Activated CD8-positive, alpha-beta memory T cell treated with anti-CD3 and anti-CD28 coated beads for 36 hours (primary cell): Measurements from ENCODE around the gene NUDT16L1. TPM values are rescaled to one million over a fixed set of nuclear protein-coding genes. Genes with fewer than 3 reads are reported as not detected.

Source experiments
- CTCF ChIA-PET: fragments of 350-600 bp; sonication (Branson Sonifier 250); formaldehyde crosslinking; loops from one replicate; lab custom pipeline; 2021; ENCODE audit warnings: antibody characterized with exemption; lab: Charles Lee
- POLR2A ChIA-PET: fragments of 350-600 bp; sonication (Branson Sonifier 250); formaldehyde crosslinking; loops from one replicate; lab custom pipeline; 2021; ENCODE audit warnings: antibody characterized with exemption; lab: Charles Lee
- total RNA-seq, 2 experiments: library from RNA; stranded (reverse); gene quantifications; one replicate each; pipeline ENCODE4 v1.2.3, GENCODE V29; 2021

Gene NUDT16L1
- total RNA-seq, 2 experiments from 2014 or later: 34.0 to 34.4 TPM

DNA sequence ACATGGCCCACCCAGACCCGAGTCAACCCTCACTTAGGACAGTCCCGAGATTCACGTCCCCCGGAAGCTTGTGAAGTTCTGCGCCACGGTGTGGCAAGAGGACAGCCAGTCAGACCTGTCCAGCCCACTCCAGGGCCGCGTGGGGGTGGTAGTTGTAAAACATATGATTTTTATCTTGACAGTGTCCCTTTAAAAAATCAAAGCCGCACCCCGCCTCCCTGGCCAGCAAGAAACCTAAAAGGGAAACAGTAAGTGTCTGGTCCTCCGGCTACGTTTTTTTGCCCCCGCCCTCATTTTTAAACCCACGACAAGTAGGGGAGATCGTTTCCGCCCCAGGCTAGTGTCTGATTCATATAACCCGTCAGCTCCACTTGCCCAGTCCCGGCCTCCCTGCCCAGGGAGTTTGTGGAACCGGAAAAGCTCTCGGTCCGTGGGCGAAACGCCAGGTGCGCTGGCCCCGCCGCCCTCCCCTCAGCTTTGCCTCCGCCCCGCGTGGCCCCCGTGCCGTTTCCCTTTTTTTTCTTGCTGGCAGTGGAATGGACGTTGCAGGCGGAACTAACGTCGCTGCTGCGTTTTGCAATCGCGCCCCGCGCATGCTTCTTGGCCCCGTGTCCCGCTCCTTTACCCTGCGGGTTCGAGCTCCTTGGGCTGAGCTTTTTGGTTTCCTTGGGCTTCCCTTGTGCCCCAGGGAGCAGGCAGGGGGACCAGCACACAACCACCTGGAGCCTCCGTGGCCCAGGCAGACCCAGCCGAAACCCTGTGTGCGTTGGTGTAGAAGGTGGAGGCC lies 13.3 kb upstream of the NUDT16L1 start:
- CTCF ChIA-PET: interaction anchor here (1.1 kb wide), 1 partner anchor 56 kb away, joined by 5 read pairs; the partner anchor contains the start of gene MGRN1
- POLR2A ChIA-PET: no interaction called here

DNA sequence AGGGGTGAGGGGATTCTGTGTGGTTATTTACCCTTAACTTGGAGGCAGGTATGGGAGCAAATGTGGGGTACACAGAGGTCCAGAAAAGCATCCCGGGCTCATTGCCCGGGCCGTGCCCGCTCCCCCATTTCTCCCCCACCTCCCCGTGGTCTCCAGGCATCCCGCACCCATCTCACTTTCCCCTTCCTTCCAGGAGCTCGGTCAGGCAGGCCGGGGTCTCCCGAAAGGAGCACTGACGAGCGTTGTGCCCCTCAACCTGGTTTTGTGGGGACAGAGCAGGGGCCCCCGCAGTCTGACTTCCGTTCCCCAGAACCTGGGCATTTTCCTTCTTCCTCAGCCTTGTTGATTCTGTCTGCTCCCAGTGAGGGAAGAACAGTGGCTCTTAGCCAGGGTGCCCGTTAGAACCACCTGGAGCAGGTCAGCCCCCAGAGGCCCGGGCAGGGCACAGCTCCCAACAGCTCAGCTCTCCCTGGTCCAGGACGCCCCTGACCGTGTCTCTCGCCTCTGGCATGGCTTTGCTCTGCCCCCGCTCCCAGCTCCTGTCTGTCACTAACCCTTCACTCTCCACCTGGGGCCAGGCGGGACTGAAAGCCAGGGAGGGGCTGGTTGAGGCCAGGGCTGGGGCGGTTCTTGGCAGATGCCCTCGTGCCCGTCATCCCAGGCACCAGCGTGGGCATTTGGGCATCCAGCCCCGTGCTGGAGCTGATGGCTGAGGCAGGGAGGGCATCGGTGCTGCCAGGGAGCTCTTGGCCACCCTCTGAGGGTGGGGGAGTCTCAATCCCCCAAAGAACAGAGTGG lies 12.5 kb upstream of the NUDT16L1 start:
- POLR2A ChIA-PET: no interaction called here
- CTCF ChIA-PET: interaction anchor here (0.6 to 1.1 kb wide), 2 partner anchors 57 to 132 kb away, joined by 3 to 5 read pairs; partner anchors contain the start of gene MGRN1

DNA sequence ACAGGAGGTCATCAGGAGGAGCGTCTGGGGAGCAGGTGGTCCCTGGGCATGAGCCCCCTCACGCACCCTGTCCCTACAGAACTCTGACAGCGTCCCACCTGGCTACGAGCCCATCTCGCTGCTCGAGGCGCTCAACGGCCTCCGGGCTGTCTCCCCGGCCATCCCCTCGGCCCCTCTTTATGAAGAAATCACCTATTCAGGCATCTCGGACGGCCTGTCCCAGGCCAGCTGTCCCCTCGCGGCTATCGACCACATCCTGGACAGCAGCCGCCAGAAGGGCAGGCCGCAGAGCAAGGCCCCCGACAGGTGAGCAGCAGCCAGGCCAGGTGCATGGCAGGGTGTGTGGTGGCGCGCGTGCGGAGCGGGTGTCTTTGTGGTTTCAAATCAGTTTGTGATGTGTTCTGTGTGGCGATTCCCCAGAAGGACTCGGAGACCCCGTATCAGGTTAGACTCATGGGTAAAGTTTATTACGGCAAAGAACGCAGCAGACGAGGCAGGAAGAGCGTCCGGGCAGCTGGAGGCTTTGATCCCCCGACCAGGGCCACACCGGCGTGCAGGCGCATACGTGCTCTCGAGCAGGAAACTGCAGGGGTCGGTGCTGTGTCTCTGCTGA lies 11.8 kb upstream of the NUDT16L1 start:
- ChIA-PET POLR2A (no interaction called here), CTCF (interaction anchor here (0.6 kb wide), 1 partner anchor 133 kb away, joined by 3 read pairs; no protein-coding TSS in a partner anchor)

DNA sequence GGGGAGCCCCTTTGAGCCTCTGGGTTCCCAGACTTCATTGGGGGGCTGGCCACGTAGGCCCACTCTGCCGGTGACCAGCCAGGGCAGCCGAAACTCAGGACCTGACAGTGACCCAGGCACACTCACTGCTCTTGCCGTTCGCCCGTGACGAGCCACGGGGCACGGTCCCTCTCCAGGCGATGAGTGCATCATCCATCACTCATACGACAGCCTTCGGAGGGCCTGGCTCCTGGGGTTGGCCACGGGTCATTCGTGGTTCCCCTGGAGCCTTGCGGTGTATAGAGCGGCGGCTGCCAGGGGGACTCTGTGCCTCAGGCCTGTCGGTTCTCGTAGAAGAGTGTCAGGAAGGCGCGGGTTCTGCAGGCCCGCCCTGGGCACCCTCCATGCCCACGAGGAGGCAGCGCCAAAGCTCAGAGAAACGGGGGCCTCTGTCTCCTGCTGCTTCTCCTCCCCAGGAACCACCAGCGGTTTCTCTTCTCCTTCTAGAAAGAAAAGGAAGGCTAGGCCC lies 11.2 kb upstream of the NUDT16L1 start:
- POLR2A ChIA-PET: no interaction called here

DNA sequence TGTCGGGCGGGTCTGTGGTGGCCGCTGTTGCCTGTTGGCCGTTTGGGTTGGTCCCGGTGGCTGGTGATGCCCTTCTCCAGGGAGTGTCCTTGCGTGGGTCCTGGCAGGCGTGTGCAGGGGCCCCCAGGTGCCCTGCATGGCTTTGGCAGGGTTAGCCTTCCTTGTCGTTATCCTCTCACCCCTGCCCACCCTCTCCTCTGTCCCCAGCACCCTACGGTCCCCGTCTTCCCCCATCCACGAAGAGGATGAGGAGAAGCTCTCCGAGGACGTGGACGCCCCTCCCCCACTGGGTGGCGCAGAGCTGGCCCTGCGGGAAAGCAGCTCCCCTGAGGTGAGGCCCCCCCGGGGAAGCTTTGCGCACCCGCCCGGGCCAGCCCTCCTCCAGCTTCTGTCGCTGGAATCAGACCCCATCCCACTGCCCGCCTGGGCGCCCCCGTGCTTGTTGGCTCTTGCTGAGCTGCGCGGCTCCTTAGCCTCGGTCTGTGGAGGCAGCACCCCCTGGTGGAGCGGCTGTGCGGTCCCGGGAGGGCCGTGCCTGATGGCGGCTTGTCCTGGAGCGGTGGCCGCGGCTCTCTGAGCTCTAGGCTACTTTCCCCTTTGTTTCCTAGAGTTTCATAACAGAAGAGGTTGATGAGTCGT lies 10.6 kb upstream of the NUDT16L1 start:
- CTCF ChIA-PET: interaction anchor here (1.3 kb wide), 1 partner anchor 32 kb away, joined by 4 read pairs; no protein-coding TSS in a partner anchor
- POLR2A ChIA-PET: interaction anchor here (0.7 kb wide), 1 partner anchor 9 kb away, joined by 3 read pairs; no protein-coding TSS in a partner anchor

More for the DNA sequence above, 11.2 kb upstream of the NUDT16L1 start:
- CTCF ChIA-PET: interaction anchor here (1.3 kb wide), 1 partner anchor 31 kb away, joined by 4 read pairs; no protein-coding TSS in a partner anchor

DNA sequence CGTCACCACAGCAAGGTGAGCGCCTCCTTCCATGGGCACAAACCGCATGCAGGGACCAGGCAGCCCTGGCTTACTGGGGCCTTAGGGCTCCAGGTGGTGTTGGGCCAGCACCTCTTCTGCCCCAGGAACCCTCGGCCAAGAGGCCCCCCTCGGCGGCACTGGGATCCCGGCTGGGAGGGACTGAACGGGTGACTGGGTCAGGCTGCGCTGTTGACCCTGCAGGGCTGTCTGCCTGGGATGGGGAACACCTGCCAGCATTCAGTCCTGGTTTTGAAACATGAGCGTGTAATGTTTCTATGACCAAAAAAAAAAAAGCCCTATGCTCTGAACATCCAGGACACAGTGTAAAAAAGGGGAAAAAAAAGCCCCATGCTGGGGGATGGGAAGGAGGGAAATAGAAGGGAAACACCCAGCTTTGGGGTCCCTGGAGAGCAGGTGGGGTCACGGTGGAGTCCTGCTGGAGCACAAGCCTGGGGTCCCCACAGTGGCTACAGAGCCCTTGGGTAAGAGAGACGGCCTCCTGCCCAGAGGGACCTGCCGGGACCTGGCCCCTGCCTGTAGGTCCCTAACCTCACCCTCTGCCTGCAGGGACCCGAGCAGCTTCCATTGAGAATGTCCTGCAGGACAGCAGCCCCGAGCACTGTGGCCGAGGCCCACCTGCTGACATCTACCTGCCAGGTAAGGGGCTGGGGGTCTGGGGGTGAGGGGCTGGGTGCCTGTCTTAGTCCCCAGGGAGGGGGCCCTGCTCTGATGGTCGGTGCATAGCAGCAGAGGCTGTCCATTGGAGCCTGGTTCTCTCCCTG lies 9.9 kb upstream of the NUDT16L1 start:
- POLR2A ChIA-PET: interaction anchor here (0.7 kb wide), 2 partner anchors 8 to 12 kb away, joined by 3 to 6 read pairs; no protein-coding TSS in a partner anchor
- CTCF ChIA-PET: interaction anchor here (1.3 kb wide), 1 partner anchor 32 kb away, joined by 4 read pairs; no protein-coding TSS in a partner anchor

DNA sequence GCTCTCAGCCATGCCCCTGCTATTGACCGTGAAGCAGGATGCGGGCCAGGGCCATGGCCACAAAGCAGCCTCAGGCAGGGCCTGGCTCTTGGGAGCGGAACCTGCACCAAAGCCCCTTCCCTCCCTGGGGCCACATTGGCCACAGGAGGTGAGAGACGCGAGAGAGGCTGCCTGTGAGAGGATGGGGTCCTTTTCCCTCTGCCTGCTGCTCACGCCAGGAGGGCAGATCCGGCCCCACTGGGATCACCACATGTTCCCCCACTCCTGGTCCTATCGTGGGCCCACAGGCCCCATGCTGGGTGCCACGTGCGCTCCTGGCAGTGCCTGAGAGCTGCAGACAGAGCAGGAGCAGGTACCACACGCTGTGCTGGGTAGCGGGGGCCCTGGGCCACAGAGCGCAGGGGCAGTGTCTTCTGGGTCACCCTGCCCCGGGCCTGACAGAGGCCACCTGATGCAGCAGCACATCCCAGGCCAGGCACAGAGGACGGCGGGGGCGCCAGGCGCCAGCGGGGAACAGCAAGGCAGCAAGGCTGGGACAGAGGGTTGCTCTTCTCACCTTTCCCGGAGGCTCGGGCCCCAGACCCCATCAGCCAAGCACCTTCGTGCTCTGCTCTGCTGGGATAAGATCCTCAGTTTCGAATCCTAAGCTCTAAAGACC lies 9.2 kb upstream of the NUDT16L1 start:
- ChIA-PET POLR2A (interaction anchor here (0.7 kb wide), 1 partner anchor 13 kb away, joined by 6 read pairs; no protein-coding TSS in a partner anchor), CTCF (interaction anchor here (0.6 kb wide), 1 partner anchor 21 kb away, joined by 3 read pairs; no protein-coding TSS in a partner anchor)

DNA sequence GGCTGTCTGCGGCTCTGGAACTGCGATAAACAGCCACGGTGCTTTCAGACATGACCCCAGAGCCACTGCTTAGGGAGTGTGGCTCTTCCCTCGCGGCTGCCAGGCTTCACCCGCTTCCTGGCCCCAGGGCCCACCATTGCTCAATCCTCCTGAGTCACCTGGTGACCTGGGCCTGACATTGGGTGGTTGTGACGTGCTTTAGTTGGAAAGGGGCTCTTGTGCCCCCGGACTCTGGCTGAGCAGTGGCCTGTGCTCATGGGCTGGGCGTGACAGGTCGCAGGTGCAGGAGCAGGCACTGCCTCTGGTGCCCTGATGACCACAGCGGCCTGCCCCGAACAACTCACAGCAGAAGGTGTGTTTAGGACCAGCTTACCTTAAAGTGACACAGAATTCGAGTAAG lies 8.6 kb upstream of the NUDT16L1 start:
- ChIA-PET POLR2A (no interaction called here), CTCF (interaction anchor here (0.6 kb wide), 1 partner anchor 21 kb away, joined by 3 read pairs; no protein-coding TSS in a partner anchor)

DNA sequence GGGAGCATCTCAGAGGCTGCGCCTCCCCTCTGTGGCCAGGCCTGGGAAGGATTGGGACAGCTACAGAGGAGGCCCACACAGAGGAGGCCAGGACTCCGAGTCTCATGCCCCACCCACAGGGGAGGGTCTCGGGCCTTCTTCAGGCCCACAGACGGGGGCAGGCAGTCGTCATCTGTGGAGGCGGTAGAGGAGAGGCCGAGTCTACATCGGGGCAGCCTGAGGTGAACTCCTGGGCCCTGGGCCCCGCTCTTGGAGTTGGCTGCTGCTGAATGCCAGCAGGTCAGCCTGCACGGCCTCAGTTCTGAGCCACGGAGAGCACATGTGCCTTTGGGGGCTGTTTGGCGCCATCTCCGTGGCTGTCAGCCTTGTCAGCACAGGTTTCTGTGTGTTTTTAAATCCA lies 8.1 kb upstream of the NUDT16L1 start:
- ChIA-PET CTCF (no interaction called here), POLR2A (no interaction called here)

DNA sequence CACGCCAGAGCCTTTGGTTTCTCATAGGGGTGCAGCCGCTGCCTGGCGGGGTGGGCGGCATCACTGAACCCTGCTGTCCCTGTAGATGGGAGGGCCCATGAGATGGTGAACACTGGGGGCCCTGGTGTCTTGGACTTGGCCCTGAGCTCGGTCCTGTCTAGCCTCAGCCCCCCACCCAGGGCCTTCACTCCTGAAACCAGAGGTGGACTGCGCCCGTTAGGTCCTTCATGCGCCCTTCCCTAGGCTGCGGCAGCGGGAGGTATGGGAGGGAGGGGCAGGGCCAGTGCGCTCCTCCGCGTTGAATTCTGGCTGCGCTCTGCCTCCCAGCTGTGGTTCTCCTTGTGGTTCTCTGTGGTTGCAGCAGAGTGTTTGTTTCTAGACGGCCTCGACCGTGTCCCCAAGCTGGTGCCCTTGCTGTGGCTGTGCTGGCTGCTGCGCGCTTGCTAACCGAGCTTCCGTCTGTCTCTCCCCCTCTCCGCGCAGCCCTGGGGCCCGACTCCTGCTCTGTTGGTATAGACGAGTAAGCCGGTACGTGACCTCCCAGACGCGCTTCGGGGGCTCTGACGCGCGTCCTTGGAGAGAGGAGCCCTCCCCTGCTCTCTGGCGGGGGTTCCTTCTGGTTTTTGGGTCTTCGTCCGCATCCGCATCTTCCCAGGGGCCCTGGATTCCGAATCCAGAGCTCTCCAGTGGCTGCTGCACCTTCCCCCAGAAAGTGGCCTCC lies 7.4 kb upstream of the NUDT16L1 start:
- CTCF ChIA-PET: no interaction called here
- POLR2A ChIA-PET: no interaction called here

DNA sequence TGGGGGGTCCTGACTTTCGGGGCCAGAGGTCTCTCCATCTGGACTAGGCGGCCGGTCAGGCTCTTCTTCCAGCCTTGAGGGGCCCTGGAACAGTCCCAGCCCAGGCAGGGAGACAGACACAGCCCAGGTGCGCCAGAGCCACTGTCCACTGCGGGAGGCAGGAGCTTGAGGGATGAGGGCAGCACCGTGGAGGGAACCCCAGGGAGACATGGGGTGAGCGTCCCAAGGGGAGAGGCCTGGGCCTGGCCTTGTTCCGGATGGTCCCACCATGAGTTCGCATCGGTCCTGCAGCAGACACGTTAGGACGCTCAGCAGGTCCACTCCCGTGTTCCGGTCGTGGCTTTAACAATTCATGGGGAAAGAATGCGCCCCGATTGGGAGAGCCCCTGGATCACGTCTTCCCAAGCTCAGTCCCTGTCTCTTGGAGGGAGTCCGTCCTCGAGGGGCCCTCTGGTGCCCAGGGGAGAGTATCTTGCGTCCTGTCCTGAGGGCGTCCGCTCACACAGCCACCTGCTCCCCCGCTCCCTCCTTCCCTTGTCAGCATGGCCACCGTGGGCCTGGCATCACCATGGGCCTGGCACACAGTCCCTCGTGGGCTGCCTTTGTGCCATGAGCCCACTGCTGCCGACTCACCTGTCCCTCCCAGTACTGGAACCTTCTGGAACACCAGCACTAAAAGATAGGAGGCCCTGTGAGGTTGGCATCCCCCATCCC lies 6.7 kb upstream of the NUDT16L1 start:
- ChIA-PET POLR2A (no interaction called here), CTCF (no interaction called here)

DNA sequence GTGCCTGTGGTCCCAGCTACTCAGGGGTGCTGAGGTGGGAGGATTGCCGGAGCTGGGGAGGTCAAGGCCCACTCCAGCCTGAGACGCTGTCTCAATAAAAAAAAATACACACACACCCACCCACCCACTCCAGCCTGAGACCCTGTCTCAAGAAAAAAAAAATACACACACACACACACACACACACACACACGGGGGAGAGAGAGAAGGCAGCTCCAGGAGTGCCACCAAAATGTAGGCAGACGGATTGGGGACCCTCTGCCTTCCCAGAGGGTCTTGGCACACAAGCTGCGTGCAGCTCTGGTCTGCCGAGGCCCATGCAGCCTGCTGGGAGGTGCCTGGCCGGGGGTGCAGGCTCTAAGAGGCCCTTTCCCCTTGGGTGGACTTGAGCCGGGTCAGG lies 5.9 kb upstream of the NUDT16L1 start:
- ChIA-PET POLR2A (no interaction called here), CTCF (no interaction called here)

DNA sequence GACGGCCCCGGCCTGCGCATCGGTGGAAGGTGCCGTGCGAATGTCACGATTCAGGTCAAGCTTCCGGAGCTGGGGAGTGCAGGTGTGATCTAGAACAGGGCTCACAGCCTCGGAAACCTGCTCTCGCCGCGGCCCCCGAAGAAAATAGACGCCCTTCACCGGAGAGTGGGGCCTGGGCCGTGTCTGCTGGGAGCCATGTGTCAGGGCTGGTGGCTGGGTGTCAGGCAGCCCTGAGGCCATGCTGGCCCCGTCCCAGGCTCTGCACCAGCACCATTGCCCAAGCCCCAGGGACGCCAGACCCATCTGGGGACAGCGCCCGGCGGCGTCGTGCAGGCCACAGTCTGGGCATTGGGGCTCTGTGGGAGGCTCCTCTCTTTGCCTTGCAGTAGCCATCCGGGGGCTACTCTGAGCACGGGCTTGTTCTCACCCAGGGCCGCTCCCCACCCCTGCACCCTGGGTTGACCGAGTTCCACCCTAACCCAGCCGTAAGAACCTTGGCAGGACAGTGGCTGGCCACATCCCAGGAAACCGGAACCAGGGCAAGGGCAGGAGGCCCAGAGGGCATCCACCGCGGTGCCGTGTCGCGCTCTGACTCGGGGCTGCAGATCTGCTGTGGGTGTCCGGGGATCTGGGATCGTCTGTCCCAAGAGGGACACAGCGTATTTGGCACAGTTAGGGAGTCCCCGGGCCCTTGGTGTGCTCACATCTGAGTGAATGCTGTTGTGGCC lies 5.3 kb upstream of the NUDT16L1 start:
- ChIA-PET CTCF (no interaction called here), POLR2A (no interaction called here)

DNA sequence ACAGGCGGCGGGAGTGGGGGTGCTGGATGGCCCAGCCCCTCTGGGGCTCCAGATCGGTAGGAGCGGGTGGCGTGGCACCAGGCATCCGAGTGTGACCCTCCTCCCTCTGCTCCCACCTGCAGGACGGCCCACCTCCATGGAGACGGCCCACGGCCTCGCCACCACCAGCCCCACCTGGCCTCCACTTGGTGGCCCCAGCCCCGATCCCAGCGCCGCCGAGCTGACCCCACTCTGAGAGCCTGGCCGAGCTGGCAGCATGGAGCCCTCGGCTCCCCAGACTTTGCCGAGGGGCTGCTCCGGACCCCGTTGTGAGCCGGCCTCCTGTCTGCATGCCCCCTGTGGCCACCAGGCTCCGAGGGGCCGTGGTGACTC lies 4.7 kb upstream of the NUDT16L1 start:
- POLR2A ChIA-PET: no interaction called here

DNA sequence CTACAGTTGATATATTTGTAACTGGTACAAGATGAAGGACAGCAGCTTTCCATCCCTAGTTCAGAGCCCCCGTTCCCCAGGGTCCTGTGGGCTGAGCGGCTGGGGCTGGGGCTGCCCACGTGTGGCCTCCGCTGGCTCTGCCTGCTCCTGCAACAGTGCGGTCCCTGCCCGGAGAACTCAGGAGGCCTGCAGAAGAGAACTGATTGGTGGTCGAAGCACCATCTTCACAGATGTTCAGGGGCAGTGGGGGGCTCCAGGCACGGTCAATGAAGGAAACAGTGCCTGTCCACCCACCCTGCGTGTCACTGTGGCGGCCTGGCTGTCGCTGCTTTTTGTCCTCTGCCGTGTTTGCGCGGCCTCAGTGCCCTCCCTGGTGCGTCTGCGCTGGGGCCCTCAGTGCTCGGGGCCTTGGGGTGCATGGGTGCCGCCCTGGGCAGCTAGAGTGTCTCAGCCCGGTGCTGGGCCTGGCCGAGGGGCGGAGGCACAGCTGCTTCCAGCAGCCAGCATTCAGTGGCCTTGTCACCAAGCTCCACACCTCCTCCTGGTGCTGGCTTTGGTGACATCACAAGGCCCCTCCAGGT lies 4.2 kb upstream of the NUDT16L1 start:
- POLR2A ChIA-PET: no interaction called here
- CTCF ChIA-PET: no interaction called here

More for the DNA sequence above, 4.7 kb upstream of the NUDT16L1 start:
- CTCF ChIA-PET: no interaction called here
